ENCODE data around the gene PAX8. TPM values are rescaled to one million over a fixed set of nuclear protein-coding genes. Genes with fewer than 3 reads are reported as not detected.

Gene PAX8
- total and polyA plus RNA-seq, 12 donors, result 1.7 to 72.3 (median 11.6) TPM

DNA sequence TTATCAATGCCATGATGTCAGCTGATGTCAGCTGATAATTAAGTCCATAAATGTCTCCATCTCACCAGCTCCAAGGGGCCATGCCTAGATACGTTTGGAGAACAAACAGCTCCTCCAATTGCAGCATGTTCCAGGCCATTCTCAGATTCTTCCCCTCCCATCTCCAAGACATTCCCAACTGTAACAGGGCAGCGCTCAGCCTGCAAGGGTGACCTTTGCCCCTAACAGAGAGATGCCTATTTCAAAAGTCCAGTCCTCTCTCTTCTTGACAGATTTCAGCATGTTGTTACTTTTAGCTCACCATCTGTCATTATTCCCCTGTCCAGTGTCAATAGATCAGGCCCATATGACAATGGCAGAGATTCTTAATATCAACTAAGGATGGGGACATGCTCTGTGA, 95.0 kb downstream of the PAX8 start:
- H3K4me3 ChIP-seq, result no peak overlapping the region
- intact Hi-C loops (cut with DNase I), result no loop called here
- H3K36me3 ChIP-seq (replicated peaks in 1 of 2), result peaks cover 0 to 5% of the 10 kb centered on the region in 2 donors
- DNase-seq, result no peak
- no peak for TF ChIP-seq POLR2A (IDR thresholded peaks at IDR 0.05)
- TF ChIP-seq, protein P1, sequence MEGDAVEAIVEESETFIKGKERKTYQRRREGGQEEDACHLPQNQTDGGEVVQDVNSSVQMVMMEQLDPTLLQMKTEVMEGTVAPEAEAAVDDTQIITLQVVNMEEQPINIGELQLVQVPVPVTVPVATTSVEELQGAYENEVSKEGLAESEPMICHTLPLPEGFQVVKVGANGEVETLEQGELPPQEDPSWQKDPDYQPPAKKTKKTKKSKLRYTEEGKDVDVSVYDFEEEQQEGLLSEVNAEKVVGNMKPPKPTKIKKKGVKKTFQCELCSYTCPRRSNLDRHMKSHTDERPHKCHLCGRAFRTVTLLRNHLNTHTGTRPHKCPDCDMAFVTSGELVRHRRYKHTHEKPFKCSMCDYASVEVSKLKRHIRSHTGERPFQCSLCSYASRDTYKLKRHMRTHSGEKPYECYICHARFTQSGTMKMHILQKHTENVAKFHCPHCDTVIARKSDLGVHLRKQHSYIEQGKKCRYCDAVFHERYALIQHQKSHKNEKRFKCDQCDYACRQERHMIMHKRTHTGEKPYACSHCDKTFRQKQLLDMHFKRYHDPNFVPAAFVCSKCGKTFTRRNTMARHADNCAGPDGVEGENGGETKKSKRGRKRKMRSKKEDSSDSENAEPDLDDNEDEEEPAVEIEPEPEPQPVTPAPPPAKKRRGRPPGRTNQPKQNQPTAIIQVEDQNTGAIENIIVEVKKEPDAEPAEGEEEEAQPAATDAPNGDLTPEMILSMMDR (IDR thresholded peaks at IDR 0.05), result no peak
- 79 to 97% (median 88%) methylated on average over 2 of the region's 2 CpGs for WGBS, 4 donors
- no peak overlapping the region for H3K27ac ChIP-seq
- H3K4me1 ChIP-seq (replicated peaks in 1 of 2), result peaks cover 41 to 47% of the 10 kb centered on the region in 2 donors
- no peaks in the 10 kb centered on the region for H3K27me3 ChIP-seq
- no peaks in the 10 kb centered on the region for H3K9me3 ChIP-seq (replicated peaks in 1 of 3)

DNA sequence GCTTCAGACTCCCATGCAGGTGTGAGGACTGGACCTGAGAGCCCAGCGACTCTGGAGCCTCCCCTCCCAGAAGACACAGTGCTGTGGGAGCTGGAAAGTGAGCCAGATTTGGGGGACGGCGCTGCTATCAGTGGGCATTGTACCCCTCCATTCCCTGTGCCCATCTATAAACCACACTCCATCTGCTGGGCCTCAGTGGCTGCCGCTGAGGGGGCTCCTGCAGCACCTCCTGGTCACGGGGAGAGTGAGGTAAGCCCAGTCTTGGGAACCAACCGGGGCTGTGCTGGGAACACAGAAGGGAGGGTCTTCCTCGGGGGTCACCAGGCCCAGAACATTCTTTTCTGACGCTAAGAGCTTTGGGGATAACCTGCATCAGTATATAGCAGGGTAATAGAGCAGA, 95.5 kb downstream of the PAX8 start:
- no peak overlapping the region for H3K4me3 ChIP-seq
- intact Hi-C loops (cut with DNase I), result no loop called here
- TF ChIP-seq, protein P1 (IDR thresholded peaks at IDR 0.05), result no peak
- no peak for TF ChIP-seq POLR2A (IDR thresholded peaks at IDR 0.05)
- H3K36me3 ChIP-seq (replicated peaks in 1 of 2), result peaks cover 0 to 5% of the 10 kb centered on the region in 2 donors
- DNase-seq, result no peak
- peaks cover 41 to 47% of the 10 kb centered on the region in 2 donors for H3K4me1 ChIP-seq (replicated peaks in 1 of 2)
- no peaks in the 10 kb centered on the region for H3K27me3 ChIP-seq
- no peak overlapping the region for H3K27ac ChIP-seq
- no peaks in the 10 kb centered on the region for H3K9me3 ChIP-seq (replicated peaks in 1 of 3)
- 93 to 95% (median 93%) methylated on average over 6 to 8 of the region's 8 CpGs for WGBS, 4 donors

DNA sequence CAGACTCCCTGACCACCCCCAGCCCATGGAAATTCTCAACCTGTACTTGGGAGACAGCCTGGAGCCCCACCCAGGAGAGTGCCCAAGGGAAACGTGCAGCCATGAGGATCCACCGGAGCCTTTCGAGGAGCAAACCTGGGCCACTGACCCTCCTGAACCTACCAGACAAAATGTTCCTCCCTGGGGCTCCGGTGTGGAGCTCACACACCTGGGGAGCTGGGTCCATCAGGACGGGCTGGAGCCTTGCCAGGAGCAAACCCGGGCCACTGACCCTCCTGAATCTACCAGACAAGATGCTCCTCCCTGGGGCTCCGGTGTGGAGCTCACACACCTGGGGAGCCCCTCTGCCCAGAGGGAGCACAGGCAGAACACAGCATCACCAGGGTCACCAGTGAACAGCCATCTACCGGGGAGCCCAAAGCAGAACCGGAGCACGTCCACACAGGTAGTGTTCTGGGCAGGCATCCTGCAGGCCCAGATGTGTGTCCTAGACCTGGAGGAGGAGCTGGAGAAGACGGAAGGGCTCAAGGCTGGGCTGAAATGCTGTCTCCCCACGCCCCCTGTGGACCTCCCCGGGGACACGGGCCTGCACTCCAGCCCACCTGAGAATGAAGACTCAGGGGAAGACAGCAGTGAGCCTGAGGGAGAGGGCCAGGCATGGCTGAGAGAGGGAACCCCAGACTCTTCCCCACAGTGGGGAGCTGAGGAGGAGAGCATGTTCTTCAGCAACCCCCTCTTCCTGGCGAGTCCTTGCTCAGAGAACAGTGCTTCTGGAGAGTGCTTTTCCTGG, 96.1 kb downstream of the PAX8 start:
- DNase-seq, result no peak
- peaks cover 0 to 5% of the 10 kb centered on the region in 2 donors for H3K36me3 ChIP-seq (replicated peaks in 1 of 2)
- H3K4me3 ChIP-seq, result no peak overlapping the region
- 94 to 100% (median 95%) methylated on average over 2 to 15 of the region's 15 CpGs for WGBS, 4 donors
- no peaks in the 10 kb centered on the region for H3K27me3 ChIP-seq
- intact Hi-C loops (cut with DNase I), result no loop called here
- peak overlapping the region in 1 of 5 donors; percentile 90 for H3K27ac ChIP-seq
- no peaks in the 10 kb centered on the region for H3K9me3 ChIP-seq (replicated peaks in 1 of 3)
- H3K4me1 ChIP-seq (replicated peaks in 1 of 2), result peaks cover 41 to 47% of the 10 kb centered on the region in 2 donors
- TF ChIP-seq, protein P1 (IDR thresholded peaks at IDR 0.05), result no peak
- no peak for TF ChIP-seq POLR2A (IDR thresholded peaks at IDR 0.05)

DNA sequence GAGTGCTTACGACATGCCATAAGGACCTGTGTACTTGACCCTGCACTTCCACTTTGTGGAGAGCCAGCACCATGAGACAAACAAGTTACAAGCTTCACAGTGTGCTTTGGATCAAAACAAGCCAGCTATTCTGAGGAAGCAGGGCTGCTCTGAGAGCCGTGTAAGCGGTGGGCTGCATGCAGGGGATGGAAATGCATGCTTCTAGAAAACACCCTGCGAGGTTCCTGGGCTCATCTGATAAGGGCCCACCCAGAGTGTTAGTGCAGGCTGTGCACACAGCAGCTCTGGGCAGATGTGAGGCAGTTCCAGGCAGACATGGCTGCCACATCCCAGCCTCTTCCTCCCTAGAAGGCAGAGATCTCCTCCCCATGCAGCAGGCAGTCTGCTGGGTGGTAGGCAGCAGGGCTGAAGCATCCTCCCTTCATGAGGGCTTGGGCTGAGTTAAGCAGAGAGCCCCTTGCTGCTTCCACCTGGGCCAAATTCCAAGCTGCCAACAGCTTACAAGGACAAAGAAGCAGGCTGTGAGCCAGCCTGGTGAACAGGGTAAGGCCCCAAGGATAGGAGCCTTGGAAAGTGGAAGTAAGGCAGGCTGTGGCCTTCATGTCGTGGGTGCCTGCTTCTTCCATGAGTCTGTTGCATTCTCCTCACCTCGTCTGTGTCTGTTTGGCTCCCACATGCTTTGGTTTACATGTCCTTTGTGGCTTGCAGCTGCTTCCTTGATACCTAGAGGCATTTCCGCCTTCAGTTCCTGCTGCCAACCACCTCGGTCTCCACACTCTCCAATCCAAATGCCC, 97.3 kb downstream of the PAX8 start:
- H3K4me1 ChIP-seq (replicated peaks in 1 of 2), result peaks cover 41 to 47% of the 10 kb centered on the region in 2 donors
- peaks cover 0 to 5% of the 10 kb centered on the region in 2 donors for H3K36me3 ChIP-seq (replicated peaks in 1 of 2)
- WGBS, 4 donors, result 21 to 35% (median 30%) methylated on average over 7 to 8 of the region's 8 CpGs
- intact Hi-C loops (cut with DNase I), result no loop called here
- peak in 6 of 7 donors; percentile 75 to 81 (median 78) for DNase-seq
- TF ChIP-seq, protein P1 (IDR thresholded peaks at IDR 0.05), result no peak
- TF ChIP-seq POLR2A (IDR thresholded peaks at IDR 0.05), result peak in 1 of 2 donors; percentile 28
- peak overlapping the region in 4 of 5 donors; percentile 49 to 90 (median 74) for H3K27ac ChIP-seq
- H3K9me3 ChIP-seq (replicated peaks in 1 of 3), result no peaks in the 10 kb centered on the region
- no peaks in the 10 kb centered on the region for H3K27me3 ChIP-seq
- no peak overlapping the region for H3K4me3 ChIP-seq

All from adrenal gland (tissue), 12 donors.